Measurements from ENCODE around the gene ARHGAP36. TPM values are rescaled to one million over a fixed set of nuclear protein-coding genes. Genes with fewer than 3 reads are reported as not detected.

ARHGAP36 gene, protein sequence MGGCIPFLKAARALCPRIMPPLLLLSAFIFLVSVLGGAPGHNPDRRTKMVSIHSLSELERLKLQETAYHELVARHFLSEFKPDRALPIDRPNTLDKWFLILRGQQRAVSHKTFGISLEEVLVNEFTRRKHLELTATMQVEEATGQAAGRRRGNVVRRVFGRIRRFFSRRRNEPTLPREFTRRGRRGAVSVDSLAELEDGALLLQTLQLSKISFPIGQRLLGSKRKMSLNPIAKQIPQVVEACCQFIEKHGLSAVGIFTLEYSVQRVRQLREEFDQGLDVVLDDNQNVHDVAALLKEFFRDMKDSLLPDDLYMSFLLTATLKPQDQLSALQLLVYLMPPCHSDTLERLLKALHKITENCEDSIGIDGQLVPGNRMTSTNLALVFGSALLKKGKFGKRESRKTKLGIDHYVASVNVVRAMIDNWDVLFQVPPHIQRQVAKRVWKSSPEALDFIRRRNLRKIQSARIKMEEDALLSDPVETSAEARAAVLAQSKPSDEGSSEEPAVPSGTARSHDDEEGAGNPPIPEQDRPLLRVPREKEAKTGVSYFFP
- not detected in 5 replicates for total RNA-seq (2022; extraction: Qiagen RNA extraction)

DNA sequence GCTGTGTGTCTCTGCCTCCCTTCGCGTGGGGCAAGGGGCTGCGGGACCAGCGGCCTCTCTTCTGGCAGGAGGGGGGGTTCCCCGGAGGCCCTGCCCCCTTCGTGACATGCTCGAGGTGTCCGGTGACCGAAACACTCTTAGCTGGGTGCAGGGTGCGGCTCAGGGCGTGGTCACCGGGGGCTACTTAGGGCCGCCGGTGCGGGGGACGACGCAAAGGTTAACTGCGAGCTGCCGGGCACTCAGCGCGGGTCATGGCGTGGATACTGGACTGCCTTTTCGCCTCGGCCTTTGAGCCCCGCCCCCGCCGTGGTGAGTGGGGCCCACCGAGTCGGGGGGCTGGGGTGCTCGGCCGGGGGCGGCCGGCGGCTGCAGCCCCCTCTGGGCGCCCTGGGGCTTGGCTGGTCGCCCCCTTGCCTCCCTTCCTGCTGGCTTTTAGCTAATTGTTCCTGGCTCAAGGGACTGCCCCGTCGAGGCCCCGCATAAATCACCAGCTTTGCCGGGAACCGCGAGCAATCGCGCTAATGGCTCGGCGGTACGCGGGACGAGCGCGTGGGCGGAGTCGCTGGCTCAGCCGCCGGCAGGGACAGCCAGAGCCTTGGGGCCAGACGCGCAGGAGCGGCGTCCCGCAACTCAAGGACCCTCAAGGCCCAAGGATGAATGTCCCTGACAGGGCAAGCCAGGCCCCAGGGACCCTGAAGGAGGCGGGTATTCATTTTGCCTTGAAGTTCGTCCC is at the start of gene ARHGAP36:
ARHGAP36 (plus strand) TSS at position 211 of the 733 bp plus-strand sequence. CDS start 23,320 bp downstream, outside the sequence.

Other genes starting within 250 kb of the ARHGAP36 start
- gene ENOX2, start 155.1 kb upstream of the ARHGAP36 start, total RNA-seq (2022; extraction: Qiagen RNA extraction): 7.2 to 9.4 TPM (median 7.8 TPM) in 5 replicates
- gene IGSF1, start 231.0 kb downstream of the ARHGAP36 start, total RNA-seq (2022; extraction: Qiagen RNA extraction): 0.26 to 0.32 TPM (median 0.27 TPM) in 5 replicates